Chondrocyte (in vitro differentiated cells): ENCODE data around the gene ERLIN1. TPM values are rescaled to one million over a fixed set of nuclear protein-coding genes. Genes with fewer than 3 reads are reported as not detected.

Experiments
- DNase-seq: peaks from one replicate; pipeline ENCODE4 v3.0.0; 2021; ENCODE audit warnings: mixed read lengths, low spot score
- H3K27ac Mint-ChIP-seq: one replicate; pipeline ENCODE4 v1.8.0; 2021; ENCODE audit warnings: mild to moderate bottlenecking, moderate library complexity, mixed read lengths; ENCODE audit not compliant: unreplicated experiment
- H3K27me3 Mint-ChIP-seq: 2 replicates; pipeline ENCODE4 v1.8.0; 2021; ENCODE audit warnings: low read depth, mixed read lengths
- H3K36me3 Mint-ChIP-seq: 2 replicates; pipeline ENCODE4 v1.8.0; 2021; ENCODE audit warnings: low read depth, mixed read lengths
- H3K4me1 Mint-ChIP-seq: 2 replicates; pipeline ENCODE4 v1.8.0; 2021; ENCODE audit warnings: low read depth, mild to moderate bottlenecking, mixed read lengths
- H3K4me3 Mint-ChIP-seq: one replicate; pipeline ENCODE4 v1.8.0; 2021; ENCODE audit warnings: mild to moderate bottlenecking, moderate library complexity, mixed read lengths; ENCODE audit not compliant: unreplicated experiment
- H3K9me3 Mint-ChIP-seq: 2 replicates; pipeline ENCODE4 v1.8.0; 2021; ENCODE audit warnings: low read depth, mixed read lengths
- total RNA-seq: library from RNA; stranded (reverse); gene quantifications from 3 replicates; pipeline ENCODE4 v1.2.1, GENCODE V29; 2021
- TF ChIP-seq, protein P1 (sequence below): fragments of 200-600 bp; sonication (generic); IDR thresholded peaks from 2 replicates; pipeline ENCODE4 v1.5.0; 2021; ENCODE audit warnings: antibody characterized with exemption, mild to moderate bottlenecking, moderate library complexity

ERLIN1 gene
- total RNA-seq, 1 donor from 2014 or later: 28.2 TPM

DNA sequence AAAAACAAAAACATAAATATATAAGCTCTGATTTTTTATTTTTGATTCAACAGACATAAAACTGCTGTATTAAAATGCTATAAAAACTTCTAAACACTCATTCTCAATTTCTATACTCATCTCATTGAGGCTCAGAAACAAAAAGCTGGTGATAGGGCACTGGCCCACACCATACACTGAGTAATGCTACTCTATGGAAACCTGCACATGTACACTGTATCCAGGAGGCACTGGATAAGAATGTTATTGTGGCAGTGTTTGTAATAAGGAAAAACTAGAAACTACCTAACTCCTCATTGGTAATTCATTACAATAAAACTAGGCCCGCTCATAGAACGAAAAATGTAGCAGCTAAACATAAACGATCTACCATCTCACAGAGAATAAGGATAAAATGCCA, 23.1 kb downstream of the ERLIN1 start:
- Mint-ChIP-seq H3K4me3 (no peak overlapping the region), H3K4me1 (no peaks in the 10 kb centered on the region), H3K36me3 (peaks cover 17% of the 10 kb centered on the region), H3K27me3 (no peaks in the 10 kb centered on the region), H3K27ac (no peak overlapping the region), H3K9me3 (peaks cover 7% of the 10 kb centered on the region)
- DNase-seq: no peak
- TF ChIP-seq, protein P1, sequence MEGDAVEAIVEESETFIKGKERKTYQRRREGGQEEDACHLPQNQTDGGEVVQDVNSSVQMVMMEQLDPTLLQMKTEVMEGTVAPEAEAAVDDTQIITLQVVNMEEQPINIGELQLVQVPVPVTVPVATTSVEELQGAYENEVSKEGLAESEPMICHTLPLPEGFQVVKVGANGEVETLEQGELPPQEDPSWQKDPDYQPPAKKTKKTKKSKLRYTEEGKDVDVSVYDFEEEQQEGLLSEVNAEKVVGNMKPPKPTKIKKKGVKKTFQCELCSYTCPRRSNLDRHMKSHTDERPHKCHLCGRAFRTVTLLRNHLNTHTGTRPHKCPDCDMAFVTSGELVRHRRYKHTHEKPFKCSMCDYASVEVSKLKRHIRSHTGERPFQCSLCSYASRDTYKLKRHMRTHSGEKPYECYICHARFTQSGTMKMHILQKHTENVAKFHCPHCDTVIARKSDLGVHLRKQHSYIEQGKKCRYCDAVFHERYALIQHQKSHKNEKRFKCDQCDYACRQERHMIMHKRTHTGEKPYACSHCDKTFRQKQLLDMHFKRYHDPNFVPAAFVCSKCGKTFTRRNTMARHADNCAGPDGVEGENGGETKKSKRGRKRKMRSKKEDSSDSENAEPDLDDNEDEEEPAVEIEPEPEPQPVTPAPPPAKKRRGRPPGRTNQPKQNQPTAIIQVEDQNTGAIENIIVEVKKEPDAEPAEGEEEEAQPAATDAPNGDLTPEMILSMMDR: no peak

DNA sequence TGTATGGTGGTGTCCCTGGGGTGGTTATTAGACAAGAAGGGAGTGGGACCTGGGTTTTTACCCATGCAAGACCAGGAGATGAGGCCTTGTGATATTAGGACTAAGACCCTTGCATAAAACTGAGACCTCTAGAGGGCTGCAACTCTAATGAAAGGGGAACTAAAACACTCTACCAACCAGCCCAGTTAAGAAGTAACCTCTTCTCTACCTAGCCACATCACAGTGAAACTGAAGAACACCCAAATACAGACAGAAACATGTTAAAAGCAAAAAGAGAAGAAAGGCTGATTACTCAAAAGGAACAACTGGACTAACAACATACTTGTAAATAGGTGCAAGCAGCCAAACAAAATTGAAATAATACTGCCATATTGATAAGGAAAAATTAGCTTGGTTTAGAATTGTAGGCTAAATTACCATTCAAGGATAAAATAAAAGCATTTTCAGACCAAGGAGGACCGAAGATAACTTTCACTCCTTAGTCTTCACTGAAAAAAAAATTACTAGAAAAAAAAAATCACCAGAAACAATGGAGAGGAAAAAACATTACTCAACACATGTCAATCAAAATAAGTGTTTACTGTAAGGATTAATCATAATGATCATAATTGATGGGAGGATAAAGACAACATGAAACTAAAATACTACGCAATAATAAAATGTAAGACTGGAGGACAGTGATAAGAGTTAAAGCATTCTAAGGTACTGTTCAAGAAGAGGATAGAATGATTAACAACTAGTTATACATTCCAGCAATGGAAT, 27.6 kb downstream of the ERLIN1 start:
- DNase-seq: no peak
- no peak overlapping the region for H3K4me3 Mint-ChIP-seq
- TF ChIP-seq, protein P1: no peak
- H3K27me3 Mint-ChIP-seq: no peaks in the 10 kb centered on the region
- H3K4me1 Mint-ChIP-seq: no peaks in the 10 kb centered on the region
- peaks cover 36% of the 10 kb centered on the region for H3K36me3 Mint-ChIP-seq
- peaks cover 7% of the 10 kb centered on the region for H3K9me3 Mint-ChIP-seq
- no peak overlapping the region for H3K27ac Mint-ChIP-seq

DNA sequence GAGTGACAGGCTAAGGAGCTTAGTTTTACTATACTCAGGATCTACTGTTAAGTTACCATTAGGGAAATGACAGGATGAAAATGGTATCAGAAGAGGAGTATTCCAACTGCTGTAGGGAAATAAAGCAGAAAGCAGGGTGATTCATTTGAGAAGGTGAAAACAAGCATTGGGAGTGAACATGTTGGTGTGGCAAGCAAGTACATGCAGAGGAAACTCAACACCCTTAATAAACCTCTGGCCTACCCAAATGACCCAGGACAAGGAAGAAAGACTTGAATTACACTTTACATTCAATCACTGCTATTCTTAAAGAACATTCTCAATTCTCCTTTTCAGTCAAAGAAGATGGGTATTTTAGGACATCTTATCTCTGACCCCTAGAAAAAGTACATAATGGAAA, 28.7 kb downstream of the ERLIN1 start:
- no peak for DNase-seq
- no peak overlapping the region for H3K27ac Mint-ChIP-seq
- TF ChIP-seq, protein P1: no peak
- H3K4me3 Mint-ChIP-seq: no peak overlapping the region
- H3K9me3 Mint-ChIP-seq: peaks cover 7% of the 10 kb centered on the region
- peaks cover 1% of the 10 kb centered on the region for H3K4me1 Mint-ChIP-seq
- H3K36me3 Mint-ChIP-seq: peaks cover 40% of the 10 kb centered on the region
- no peaks in the 10 kb centered on the region for H3K27me3 Mint-ChIP-seq

DNA sequence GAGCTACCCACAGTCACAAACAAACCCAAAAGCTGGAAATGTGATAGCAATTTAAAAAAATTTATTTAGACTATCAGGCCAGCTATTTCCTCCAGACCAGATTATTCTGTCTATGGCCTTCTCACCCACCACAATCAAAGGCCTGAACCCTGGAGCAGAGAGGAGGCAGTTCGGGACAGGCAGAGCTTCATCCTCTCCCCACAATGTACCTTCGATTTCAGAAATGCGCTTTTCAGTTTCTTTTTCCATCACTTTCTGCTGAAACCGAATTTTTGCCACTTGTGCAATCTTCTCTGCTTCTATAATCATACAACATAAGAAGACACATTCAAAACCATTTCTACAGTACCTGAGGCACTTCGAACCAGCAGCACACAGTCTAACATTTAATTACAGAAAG, 29.9 kb downstream of the ERLIN1 start:
- Mint-ChIP-seq H3K4me3 (no peak overlapping the region), H3K27me3 (no peaks in the 10 kb centered on the region), H3K4me1 (peaks cover 10% of the 10 kb centered on the region), H3K27ac (no peak overlapping the region), H3K36me3 (peaks cover 44% of the 10 kb centered on the region), H3K9me3 (peaks cover 7% of the 10 kb centered on the region)
- TF ChIP-seq, protein P1: no peak
- DNase-seq: no peak

DNA sequence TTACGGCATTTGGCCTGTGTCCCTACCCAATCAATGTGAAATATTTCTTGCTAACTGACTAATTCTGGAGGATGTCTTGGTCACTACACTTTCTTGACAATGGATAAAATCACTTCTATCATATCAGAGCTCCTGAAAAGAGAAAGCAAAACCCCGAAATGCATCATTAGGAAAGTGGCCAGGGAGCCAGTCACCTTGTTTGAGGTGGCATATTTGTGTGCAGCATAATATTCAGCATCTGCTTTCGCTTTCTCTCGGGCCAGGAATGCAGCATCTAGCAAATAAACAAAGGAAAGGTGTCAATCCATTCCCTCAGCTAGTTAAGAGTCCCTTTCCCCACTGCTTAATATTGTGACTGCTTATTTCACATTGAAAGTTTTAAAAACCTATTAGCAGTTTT, 31.2 kb downstream of the ERLIN1 start:
- Mint-ChIP-seq H3K27ac (no peak overlapping the region), H3K36me3 (peaks cover 44% of the 10 kb centered on the region), H3K4me1 (peaks cover 10% of the 10 kb centered on the region), H3K9me3 (peaks cover 7% of the 10 kb centered on the region), H3K4me3 (no peak overlapping the region), H3K27me3 (no peaks in the 10 kb centered on the region)
- TF ChIP-seq, protein P1: no peak
- no peak for DNase-seq
